Chondrocyte (in vitro differentiated cells): ENCODE data around the gene PEPD. TPM values are rescaled to one million over a fixed set of nuclear protein-coding genes. Genes with fewer than 3 reads are reported as not detected.
"Not testable (repeated sequence)": the region's sequence is repeated elsewhere in the genome, so short reads cannot be mapped to it uniquely, and the experiment has no call there.

Experiments
- DNase-seq: peaks from one replicate; pipeline ENCODE4 v3.0.0; 2021; ENCODE audit warnings: mixed read lengths, low spot score
- H3K27ac Mint-ChIP-seq: one replicate; pipeline ENCODE4 v1.8.0; 2021; ENCODE audit warnings: mild to moderate bottlenecking, moderate library complexity, mixed read lengths; ENCODE audit not compliant: unreplicated experiment
- H3K27me3 Mint-ChIP-seq: 2 replicates; pipeline ENCODE4 v1.8.0; 2021; ENCODE audit warnings: low read depth, mixed read lengths
- H3K36me3 Mint-ChIP-seq: 2 replicates; pipeline ENCODE4 v1.8.0; 2021; ENCODE audit warnings: low read depth, mixed read lengths
- H3K4me1 Mint-ChIP-seq: 2 replicates; pipeline ENCODE4 v1.8.0; 2021; ENCODE audit warnings: low read depth, mild to moderate bottlenecking, mixed read lengths
- H3K4me3 Mint-ChIP-seq: one replicate; pipeline ENCODE4 v1.8.0; 2021; ENCODE audit warnings: mild to moderate bottlenecking, moderate library complexity, mixed read lengths; ENCODE audit not compliant: unreplicated experiment
- H3K9me3 Mint-ChIP-seq: 2 replicates; pipeline ENCODE4 v1.8.0; 2021; ENCODE audit warnings: low read depth, mixed read lengths
- long read RNA-seq: library from polyadenylated mRNA; stranded (forward); transcript quantifications from one replicate; pipeline ENCODE4 v2.0.0, GENCODE V29; 2021
- total RNA-seq: library from RNA; stranded (reverse); gene quantifications from 3 replicates; pipeline ENCODE4 v1.2.1, GENCODE V29; 2021
- TF ChIP-seq, protein P1 (sequence below): fragments of 200-600 bp; sonication (generic); IDR thresholded peaks from 2 replicates; pipeline ENCODE4 v1.5.0; 2021; ENCODE audit warnings: antibody characterized with exemption, mild to moderate bottlenecking, moderate library complexity

The PEPD gene
- 55.6 to 68.7 TPM (median 62.0 TPM) in 3 replicates for total RNA-seq
- long read RNA-seq, transcript PEPD-201 (15 exons, 1,910 nt) = major isoform, 144 of 161 reads
- long read RNA-seq, partial matches to known transcripts = 5 of 161 reads
- long read RNA-seq, other reads (novel, unspliced or antisense) = 12 of 161 reads

DNA sequence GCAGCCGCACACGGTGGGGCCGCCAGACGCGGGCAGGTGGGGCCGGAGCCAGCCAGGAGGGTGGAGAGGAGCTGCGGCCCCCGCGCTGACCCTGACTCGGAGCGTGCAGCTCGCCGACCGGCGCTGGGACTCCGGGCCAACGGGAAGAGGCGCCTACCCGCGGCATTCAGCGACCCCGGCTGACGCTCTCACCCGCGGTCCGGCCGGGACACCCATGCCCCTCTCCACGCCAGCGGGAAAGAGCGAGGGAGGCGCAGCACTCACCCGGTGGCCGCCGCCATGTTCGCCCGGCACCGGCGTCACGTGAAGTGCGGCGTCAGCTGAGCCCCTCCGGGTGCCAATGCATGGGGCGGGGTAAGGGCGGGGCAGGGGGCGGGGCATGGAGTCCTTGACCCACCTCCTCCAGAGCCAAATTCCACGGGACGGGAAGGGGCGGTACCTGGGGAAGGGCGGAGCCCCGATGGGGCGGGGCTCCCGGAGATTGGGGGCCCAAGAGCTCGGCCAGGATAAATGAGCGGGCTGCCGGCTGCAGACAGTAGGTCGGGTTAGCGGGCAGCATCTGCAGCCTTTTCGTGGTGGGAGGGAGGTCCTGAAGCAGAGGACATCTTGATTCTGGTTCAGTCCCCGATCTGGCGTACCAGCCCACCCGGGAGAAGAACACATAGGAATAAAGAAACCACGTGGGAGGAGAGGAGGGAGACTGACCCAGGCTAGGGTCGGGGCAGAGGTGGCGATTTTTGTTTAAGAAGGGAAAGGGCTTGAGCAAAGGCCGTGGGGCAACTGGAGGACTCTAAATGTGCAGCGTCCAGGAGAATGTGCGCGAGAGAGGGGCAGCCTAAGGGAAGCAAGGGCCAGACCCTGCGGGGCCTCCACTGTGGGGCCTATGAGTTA, at the start of gene PEPD:
Gene PEPD (minus strand): TSS at position 312 of the 891 bp plus-strand sequence. CDS start 31 bp downstream, at position 281.
- peak within 1 kb of the TSS; percentile 83 for H3K4me3 Mint-ChIP-seq

DNA sequence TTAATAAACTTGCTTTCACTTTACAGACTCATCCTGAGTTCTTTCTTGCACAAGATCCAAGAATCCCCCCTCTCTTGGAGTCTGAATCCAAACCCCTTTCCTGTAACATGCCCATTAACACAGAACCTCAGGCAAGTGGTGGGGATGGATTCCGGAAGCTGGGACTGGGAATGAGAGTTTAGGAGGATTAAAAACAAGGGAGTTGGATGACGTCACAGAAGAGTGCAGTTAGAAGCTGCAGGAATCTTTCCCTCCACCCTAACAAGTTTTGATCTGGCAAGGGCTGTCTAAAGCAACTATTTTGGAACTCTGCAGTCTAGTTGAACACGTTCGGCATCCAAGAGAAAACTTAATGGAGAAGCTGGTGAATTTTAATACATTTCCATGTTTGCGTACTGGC, 48.2 kb upstream of the PEPD start:
- Mint-ChIP-seq H3K27me3 (peaks cover 26% of the 10 kb centered on the region), H3K4me1 (no peaks in the 10 kb centered on the region), H3K9me3 (peaks cover 13% of the 10 kb centered on the region), H3K4me3 (no peak overlapping the region), H3K27ac (no peak overlapping the region), H3K36me3 (no peaks in the 10 kb centered on the region)
- DNase-seq = no peak
- TF ChIP-seq, protein P1, sequence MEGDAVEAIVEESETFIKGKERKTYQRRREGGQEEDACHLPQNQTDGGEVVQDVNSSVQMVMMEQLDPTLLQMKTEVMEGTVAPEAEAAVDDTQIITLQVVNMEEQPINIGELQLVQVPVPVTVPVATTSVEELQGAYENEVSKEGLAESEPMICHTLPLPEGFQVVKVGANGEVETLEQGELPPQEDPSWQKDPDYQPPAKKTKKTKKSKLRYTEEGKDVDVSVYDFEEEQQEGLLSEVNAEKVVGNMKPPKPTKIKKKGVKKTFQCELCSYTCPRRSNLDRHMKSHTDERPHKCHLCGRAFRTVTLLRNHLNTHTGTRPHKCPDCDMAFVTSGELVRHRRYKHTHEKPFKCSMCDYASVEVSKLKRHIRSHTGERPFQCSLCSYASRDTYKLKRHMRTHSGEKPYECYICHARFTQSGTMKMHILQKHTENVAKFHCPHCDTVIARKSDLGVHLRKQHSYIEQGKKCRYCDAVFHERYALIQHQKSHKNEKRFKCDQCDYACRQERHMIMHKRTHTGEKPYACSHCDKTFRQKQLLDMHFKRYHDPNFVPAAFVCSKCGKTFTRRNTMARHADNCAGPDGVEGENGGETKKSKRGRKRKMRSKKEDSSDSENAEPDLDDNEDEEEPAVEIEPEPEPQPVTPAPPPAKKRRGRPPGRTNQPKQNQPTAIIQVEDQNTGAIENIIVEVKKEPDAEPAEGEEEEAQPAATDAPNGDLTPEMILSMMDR = no peak

More for the DNA sequence above, at the start of gene PEPD:
- peaks cover 1% of the 10 kb centered on the region for H3K36me3 Mint-ChIP-seq
- peaks cover 19% of the 10 kb centered on the region for H3K4me1 Mint-ChIP-seq
- no peaks in the 10 kb centered on the region for H3K9me3 Mint-ChIP-seq
- H3K27ac Mint-ChIP-seq = peak within 1 kb of the TSS; percentile 61
- TF ChIP-seq, protein P1 = no peak
- DNase-seq = no peak
- peaks cover 5% of the 10 kb centered on the region for H3K27me3 Mint-ChIP-seq

DNA sequence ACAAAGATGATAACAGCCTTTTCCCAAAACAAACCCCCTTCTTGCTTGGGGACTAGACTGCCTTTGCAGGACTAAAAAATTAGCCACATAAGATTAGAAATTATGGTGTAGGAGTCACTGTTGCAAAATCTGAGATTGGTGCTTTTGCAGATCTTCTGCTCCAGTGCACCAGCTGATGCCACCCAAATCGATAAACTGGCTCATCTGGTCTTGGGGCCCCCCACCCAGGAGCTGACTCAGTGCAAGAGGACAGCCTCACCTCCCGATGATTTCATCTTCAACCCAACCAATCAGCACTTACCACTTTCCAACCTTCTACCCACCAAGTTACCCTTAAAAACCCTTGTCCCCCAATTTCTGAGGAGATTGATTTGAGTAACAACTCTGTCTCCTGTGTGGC, 47.1 kb upstream of the PEPD start:
- H3K36me3 Mint-ChIP-seq = no peaks in the 10 kb centered on the region
- peak; percentile 17 for DNase-seq
- peaks cover 26% of the 10 kb centered on the region for H3K27me3 Mint-ChIP-seq
- peaks cover 5% of the 10 kb centered on the region for H3K9me3 Mint-ChIP-seq
- TF ChIP-seq, protein P1 = no peak
- no peaks in the 10 kb centered on the region for H3K4me1 Mint-ChIP-seq
- H3K27ac Mint-ChIP-seq = no peak overlapping the region
- H3K4me3 Mint-ChIP-seq = no peak overlapping the region

DNA sequence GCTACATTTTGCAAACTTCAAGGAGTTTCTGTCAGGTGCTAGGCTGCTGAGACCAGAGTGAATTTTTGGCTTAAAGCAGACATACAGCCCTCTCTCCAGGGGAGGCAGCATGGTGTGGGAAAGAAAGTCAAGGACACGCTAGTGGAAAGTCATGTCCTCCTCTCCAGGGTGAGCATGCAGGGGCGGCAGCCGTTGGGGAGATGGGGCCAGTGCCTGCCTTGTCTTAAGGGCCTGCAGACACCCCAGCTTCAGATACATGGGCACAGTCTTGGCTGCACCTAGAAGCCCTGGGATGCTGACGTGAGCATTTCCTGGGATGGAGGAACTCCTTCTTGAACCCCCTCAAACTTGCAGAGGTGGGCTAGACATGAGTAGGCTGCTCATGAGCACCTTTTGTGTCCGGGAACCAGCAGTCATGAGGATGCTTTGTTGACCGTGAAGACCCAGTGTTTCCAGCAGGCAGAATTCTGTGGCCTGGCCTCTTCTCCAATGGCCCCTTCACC, 43.3 kb upstream of the PEPD start:
- H3K36me3 Mint-ChIP-seq = no peaks in the 10 kb centered on the region
- H3K4me1 Mint-ChIP-seq = no peaks in the 10 kb centered on the region
- DNase-seq = peak; percentile 46
- H3K27me3 Mint-ChIP-seq = peaks cover 16% of the 10 kb centered on the region
- no peak overlapping the region for H3K27ac Mint-ChIP-seq
- H3K4me3 Mint-ChIP-seq = no peak overlapping the region
- H3K9me3 Mint-ChIP-seq = no peaks in the 10 kb centered on the region
- TF ChIP-seq, protein P1 = no peak

DNA sequence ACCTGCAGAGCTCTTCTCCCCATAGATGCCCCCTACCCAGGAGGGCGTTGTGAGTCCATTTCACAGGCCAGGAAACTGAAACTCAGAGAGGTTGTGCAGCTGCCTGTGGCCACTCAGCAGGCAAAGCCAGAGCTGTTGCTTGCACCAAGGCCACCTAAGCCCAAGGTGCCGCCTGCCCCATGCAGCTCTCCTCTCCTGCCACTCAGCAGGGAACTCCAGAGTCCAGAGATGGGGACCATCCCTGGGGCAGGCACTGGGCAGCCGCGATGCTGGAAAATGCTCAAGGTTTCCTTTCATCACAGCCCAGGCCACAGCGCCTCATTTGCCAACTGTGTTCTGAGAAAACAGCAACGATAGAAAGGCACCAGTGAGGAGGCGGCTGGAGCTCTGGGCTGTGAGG, 41.0 kb upstream of the PEPD start:
- H3K4me1 Mint-ChIP-seq = no peaks in the 10 kb centered on the region
- DNase-seq = peak; percentile 61
- peaks cover 12% of the 10 kb centered on the region for H3K27me3 Mint-ChIP-seq
- H3K36me3 Mint-ChIP-seq = no peaks in the 10 kb centered on the region
- no peak overlapping the region for H3K27ac Mint-ChIP-seq
- no peaks in the 10 kb centered on the region for H3K9me3 Mint-ChIP-seq
- TF ChIP-seq, protein P1 = no peak
- no peak overlapping the region for H3K4me3 Mint-ChIP-seq

DNA sequence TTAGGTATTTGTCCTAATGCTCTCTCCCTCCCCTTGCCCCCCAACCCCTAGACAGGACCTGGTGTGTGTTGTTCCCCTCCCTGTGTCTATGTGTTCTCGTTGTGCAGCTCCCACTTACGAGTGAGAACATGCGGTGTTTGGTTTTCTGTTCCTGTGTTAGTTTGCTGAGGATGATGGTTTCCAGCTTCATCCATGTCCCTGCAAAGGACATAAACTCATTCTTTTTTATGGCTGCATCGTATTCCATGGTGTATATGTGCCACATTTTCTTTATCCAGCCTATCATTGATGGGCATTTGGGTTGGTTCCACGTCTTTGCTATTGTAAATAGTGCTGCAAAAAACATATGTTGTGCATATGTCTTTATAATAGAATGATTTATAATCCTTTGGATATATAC, 40.1 kb upstream of the PEPD start:
- not testable (repeated sequence) for H3K36me3 Mint-ChIP-seq, H3K4me3 Mint-ChIP-seq, DNase-seq, H3K27ac Mint-ChIP-seq, H3K4me1 Mint-ChIP-seq, H3K9me3 Mint-ChIP-seq
- peaks cover 14% of the 10 kb centered on the region for H3K27me3 Mint-ChIP-seq
